ENCODE results near the gene OR51B4. TPM values are rescaled to one million over a fixed set of nuclear protein-coding genes. Genes with fewer than 3 reads are reported as not detected.

OR51B4 gene
- polyA plus RNA-seq, 1 donor (not counting 4 experiments of a cell fraction or from before 2014, with no cell fraction given), result not detected

GRCh38 chr11:5285703-5286340, 15.9 kb downstream of the OR51B4 start:
- no peaks in the 10 kb centered on the region for H3K27me3 ChIP-seq (ENCODE audit: control insufficient read depth, extremely low read depth, insufficient read depth, low read length)
- H3K4me1 ChIP-seq (ENCODE audit: control insufficient read depth, extremely low read depth, insufficient read depth, low read length), result peaks cover 23% of the 10 kb centered on the region
- no peaks in the 10 kb centered on the region for H4K20me1 ChIP-seq (ENCODE audit: control insufficient read depth, extremely low read depth, insufficient read depth, low read length)
- H3K36me3 ChIP-seq (ENCODE audit: control insufficient read depth in 2 of 2, extremely low read depth in 1 of 2, insufficient read depth in 2 of 2, low read length in 2 of 2), result no peaks in the 10 kb centered on the region
- no peak overlapping the region for H3K4me3 ChIP-seq (ENCODE audit: control insufficient read depth in 2 of 3, extremely low read depth in 1 of 3, insufficient read depth in 2 of 3, low read depth in 1 of 3, low read length in 3 of 3)
- DNase-seq (ENCODE audit: low read depth, low spot score) (peak; percentile 40), FAIRE-seq (peak; percentile 57)
- TF ChIP-seq, protein P1, sequence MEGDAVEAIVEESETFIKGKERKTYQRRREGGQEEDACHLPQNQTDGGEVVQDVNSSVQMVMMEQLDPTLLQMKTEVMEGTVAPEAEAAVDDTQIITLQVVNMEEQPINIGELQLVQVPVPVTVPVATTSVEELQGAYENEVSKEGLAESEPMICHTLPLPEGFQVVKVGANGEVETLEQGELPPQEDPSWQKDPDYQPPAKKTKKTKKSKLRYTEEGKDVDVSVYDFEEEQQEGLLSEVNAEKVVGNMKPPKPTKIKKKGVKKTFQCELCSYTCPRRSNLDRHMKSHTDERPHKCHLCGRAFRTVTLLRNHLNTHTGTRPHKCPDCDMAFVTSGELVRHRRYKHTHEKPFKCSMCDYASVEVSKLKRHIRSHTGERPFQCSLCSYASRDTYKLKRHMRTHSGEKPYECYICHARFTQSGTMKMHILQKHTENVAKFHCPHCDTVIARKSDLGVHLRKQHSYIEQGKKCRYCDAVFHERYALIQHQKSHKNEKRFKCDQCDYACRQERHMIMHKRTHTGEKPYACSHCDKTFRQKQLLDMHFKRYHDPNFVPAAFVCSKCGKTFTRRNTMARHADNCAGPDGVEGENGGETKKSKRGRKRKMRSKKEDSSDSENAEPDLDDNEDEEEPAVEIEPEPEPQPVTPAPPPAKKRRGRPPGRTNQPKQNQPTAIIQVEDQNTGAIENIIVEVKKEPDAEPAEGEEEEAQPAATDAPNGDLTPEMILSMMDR (optimal IDR thresholded peaks at IDR 0.05 in 1 of 3, IDR thresholded peaks at IDR 0.05 in 1 of 3, conservative IDR thresholded peaks at IDR 0.05 in 1 of 3; ENCODE audit: extremely low read depth in 1 of 3, insufficient read depth in 2 of 3, low read length in 3 of 3), result no peak
- peak overlapping the region; percentile 78 for H3K27ac ChIP-seq (ENCODE audit: control insufficient read depth, insufficient read depth, low read length)
- H3K9me1 ChIP-seq (ENCODE audit: control insufficient read depth, extremely low read depth, insufficient read depth, low read length), result no peaks in the 10 kb centered on the region
- peak overlapping the region; percentile 24 for H3K9ac ChIP-seq (ENCODE audit: control insufficient read depth, extremely low read depth, insufficient read depth, low read length)
- H3K79me2 ChIP-seq (ENCODE audit: control insufficient read depth, insufficient read depth, low read length), result no peaks in the 10 kb centered on the region
- H3K4me2 ChIP-seq (ENCODE audit: control insufficient read depth, extremely low read depth, insufficient read depth, low read depth, low read length), result peak overlapping the region; percentile 52
- peak overlapping the region; percentile 59 for H2AFZ ChIP-seq (ENCODE audit: control insufficient read depth, low read length)
- H3K9me3 ChIP-seq (ENCODE audit: control insufficient read depth, low read depth, low read length), result no peaks in the 10 kb centered on the region
- dilution Hi-C loops (cut with MboI; ENCODE audit: extremely low pct_ligation_motif_present, low sequenced_read_pairs), result no loop called here

GRCh38 chr11:5284637-5285036, 17.1 kb downstream of the OR51B4 start:
- Histone ChIP-seq H3K9me1 (ENCODE audit: control insufficient read depth, extremely low read depth, insufficient read depth, low read length) (peaks cover 2% of the 10 kb centered on the region), H3K4me1 (ENCODE audit: control insufficient read depth, extremely low read depth, insufficient read depth, low read length) (peaks cover 30% of the 10 kb centered on the region), H3K27me3 (ENCODE audit: control insufficient read depth, extremely low read depth, insufficient read depth, low read length) (no peaks in the 10 kb centered on the region), H3K27ac (ENCODE audit: control insufficient read depth, insufficient read depth, low read length) (no peak overlapping the region), H4K20me1 (ENCODE audit: control insufficient read depth, extremely low read depth, insufficient read depth, low read length) (no peaks in the 10 kb centered on the region), H3K4me3 (ENCODE audit: control insufficient read depth in 2 of 3, extremely low read depth in 1 of 3, insufficient read depth in 2 of 3, low read depth in 1 of 3, low read length in 3 of 3) (no peak overlapping the region), H3K79me2 (ENCODE audit: control insufficient read depth, insufficient read depth, low read length) (no peaks in the 10 kb centered on the region), H3K9ac (ENCODE audit: control insufficient read depth, extremely low read depth, insufficient read depth, low read length) (no peak overlapping the region), H3K4me2 (ENCODE audit: control insufficient read depth, extremely low read depth, insufficient read depth, low read depth, low read length) (no peak overlapping the region), H2AFZ (ENCODE audit: control insufficient read depth, low read length) (no peak overlapping the region), H3K36me3 (ENCODE audit: control insufficient read depth in 2 of 2, extremely low read depth in 1 of 2, insufficient read depth in 2 of 2, low read length in 2 of 2) (no peaks in the 10 kb centered on the region), H3K9me3 (ENCODE audit: control insufficient read depth, low read depth, low read length) (no peaks in the 10 kb centered on the region)
- FAIRE-seq (no peak), DNase-seq (ENCODE audit: low read depth, low spot score) (no peak)
- TF ChIP-seq, protein P1 (optimal IDR thresholded peaks at IDR 0.05 in 1 of 3, IDR thresholded peaks at IDR 0.05 in 1 of 3, conservative IDR thresholded peaks at IDR 0.05 in 1 of 3; ENCODE audit: extremely low read depth in 1 of 3, insufficient read depth in 2 of 3, low read length in 3 of 3), result no peak
- TF ChIP-seq EZH2 (IDR thresholded peaks at IDR 0.05; ENCODE audit: low read length), result no peak
- dilution Hi-C loops (cut with MboI; ENCODE audit: extremely low pct_ligation_motif_present, low sequenced_read_pairs), result no loop called here
